Stomach smooth muscle (tissue), 2 donors: ENCODE measurements around the gene TOMM20.

Experiments used
- H3K27ac ChIP-seq: one replicate; pipeline ENCODE4 v1.7.0; 2013; ENCODE audit warnings: mild to moderate bottlenecking, low read length, inconsistent platforms
- H3K27me3 ChIP-seq, 2 donors: one replicate each; pipeline ENCODE4 v1.7.0; 2013; ENCODE audit warnings: low read length in 2 of 2; ENCODE audit not compliant: insufficient read depth in 2 of 2, control insufficient read depth in 1 of 2
- H3K36me3 ChIP-seq, 2 donors: one replicate each; pipeline ENCODE4 v1.7.0; 2013; ENCODE audit warnings: low read length in 2 of 2; ENCODE audit not compliant: control insufficient read depth in 2 of 2, insufficient read depth in 2 of 2
- H3K4me1 ChIP-seq: one replicate; pipeline ENCODE4 v1.7.0; 2013; ENCODE audit warnings: low read length; ENCODE audit not compliant: control insufficient read depth, insufficient read depth
- H3K4me3 ChIP-seq, 2 donors: one replicate each; pipeline ENCODE4 v1.7.0; 2013; ENCODE audit warnings: low read length in 2 of 2
- H3K9ac ChIP-seq, 2 donors: one replicate each; pipeline ENCODE4 v1.7.0; 2013; ENCODE audit warnings: low read length in 2 of 2, mild to moderate bottlenecking in 1 of 2
- H3K9me3 ChIP-seq, 2 donors: one replicate each; pipeline ENCODE4 v1.7.0; 2013; ENCODE audit warnings: low read length in 2 of 2; ENCODE audit not compliant: control insufficient read depth in 2 of 2
- donor health status: healthy.
- donor health status: Pancreatic carcinoma.

Gene TOMM20

GRCh38 chr1:235060607-235061470, 67.8 kb downstream of the TOMM20 start:
- Histone ChIP-seq H3K9me3 (no peaks in the 10 kb centered on the region), H3K27ac (no peak overlapping the region), H3K4me1 (peaks cover 6% of the 10 kb centered on the region), H3K4me3 (no peak overlapping the region), H3K9ac (no peak overlapping the region), H3K27me3 (no peaks in the 10 kb centered on the region), H3K36me3 (no peaks in the 10 kb centered on the region)
